GM23338 (cell line): ENCODE data around the gene TOMM5. TPM values are rescaled to one million over a fixed set of nuclear protein-coding genes. Genes with fewer than 3 reads are reported as not detected.

Experiments
- ATAC-seq: fragments of 200-7000 bp; cut with Tn5 transposase; 3 replicates; pipeline ENCODE4 v1.9.1; 2020
- DNase-seq: peaks from one replicate; pipeline ENCODE4 v3.0.0-alpha.2; 2015; ENCODE audit warnings: low spot score
- H2AFZ ChIP-seq: fragments of 200-600 bp; sonication (generic); 2 replicates; pipeline ENCODE4 v1.8.0; 2016; ENCODE audit warnings: antibody characterized with exemption, mild to moderate bottlenecking, moderate library complexity
- H3F3A ChIP-seq: fragments of 200-600 bp; sonication (generic); replicated peaks from 2 replicates; pipeline ENCODE4 v1.8.0; 2017; ENCODE audit warnings: antibody characterized with exemption, mixed run types, low read depth
- H3K27ac ChIP-seq: fragments of 200-600 bp; sonication (generic); 2 replicates; pipeline ENCODE4 v1.6.1; 2016; ENCODE audit warnings: low read depth
- H3K27me3 ChIP-seq: fragments of 200-600 bp; sonication (generic); 2 replicates; pipeline ENCODE4 v1.8.0; 2016; ENCODE audit warnings: mild to moderate bottlenecking, mixed run types, moderate library complexity; ENCODE audit not compliant: insufficient read depth
- H3K36me3 ChIP-seq: fragments of 200-600 bp; sonication (generic); 2 replicates; pipeline ENCODE4 v1.8.0; 2016; ENCODE audit warnings: mild to moderate bottlenecking; ENCODE audit not compliant: insufficient read depth
- H3K4me1 ChIP-seq: fragments of 200-600 bp; sonication (generic); 2 replicates; pipeline ENCODE4 v1.8.0; 2016; ENCODE audit warnings: mild to moderate bottlenecking, moderate library complexity; ENCODE audit not compliant: insufficient read depth
- H3K4me2 ChIP-seq: fragments of 200-600 bp; sonication (generic); 2 replicates; pipeline ENCODE4 v1.7.1; 2017; ENCODE audit warnings: mixed run types
- H3K4me3 ChIP-seq: fragments of 200-600 bp; sonication (generic); 2 replicates; pipeline ENCODE4 v1.6.1; 2016; ENCODE audit warnings: mixed run types
- H3K79me2 ChIP-seq: fragments of 200-600 bp; sonication (generic); replicated peaks from 2 replicates; pipeline ENCODE4 v1.8.0; 2017; ENCODE audit warnings: mild to moderate bottlenecking; ENCODE audit not compliant: insufficient read depth
- H3K9me2 ChIP-seq: fragments of 200-600 bp; sonication (generic); 2 replicates; pipeline ENCODE4 v1.8.0; 2017; ENCODE audit not compliant: insufficient read depth
- H4K20me1 ChIP-seq: fragments of 200-600 bp; sonication (generic); replicated peaks from 2 replicates; pipeline ENCODE4 v1.8.0; 2017; ENCODE audit warnings: mild to moderate bottlenecking; ENCODE audit not compliant: insufficient read depth
- H3K27ac Mint-ChIP-seq: 2 replicates; pipeline ENCODE4 v1.8.0; 2020; ENCODE audit warnings: inconsistent platforms, mild to moderate bottlenecking, moderate library complexity, mixed read lengths
- H3K27me3 Mint-ChIP-seq: 3 replicates; pipeline ENCODE4 v1.8.0; 2022; ENCODE audit warnings: low read depth, mild to moderate bottlenecking, moderate library complexity, mixed read lengths, inconsistent platforms; ENCODE audit not compliant: insufficient read depth, poor library complexity
- H3K36me3 Mint-ChIP-seq: 3 replicates; pipeline ENCODE4 v1.8.0; 2021; ENCODE audit warnings: low read depth, mild to moderate bottlenecking, inconsistent platforms, moderate library complexity, mixed read lengths
- H3K4me1 Mint-ChIP-seq: 3 replicates; pipeline ENCODE4 v1.8.0; 2020; ENCODE audit warnings: mild to moderate bottlenecking, inconsistent platforms, mixed read lengths
- H3K4me3 Mint-ChIP-seq: 3 replicates; pipeline ENCODE4 v1.8.0; 2021; ENCODE audit warnings: moderate library complexity, mild to moderate bottlenecking, inconsistent platforms, mixed read lengths
- H3K9me3 Mint-ChIP-seq: 3 replicates; pipeline ENCODE4 v1.8.0; 2020; ENCODE audit warnings: moderate library complexity, mild to moderate bottlenecking, inconsistent platforms, mixed read lengths
- CTCF ChIP-seq, 2 experiments: fragments of 200-600 bp in 1 of 2; sonication (generic) in 1 of 2; conservative IDR thresholded peaks; 2 replicates each; pipeline versions ENCODE4 v1.5.1 to v1.6.1; 2016 to 2017; ENCODE audit warnings: antibody characterized with exemption in 2 of 2, low read depth in 2 of 2, mild to moderate bottlenecking in 2 of 2, moderate library complexity in 1 of 2
- ETS1 ChIP-seq: IDR thresholded peaks from 2 replicates; pipeline ENCODE4 v1.6.1; 2016; ENCODE audit warnings: antibody characterized with exemption
- EZH2phosphoT487 ChIP-seq: fragments of 200-600 bp; sonication (generic); IDR thresholded peaks from one replicate; pipeline ENCODE4 v1.8.1; 2018; ENCODE audit warnings: antibody characterized with exemption; ENCODE audit not compliant: unreplicated experiment
- POLR2AphosphoS5 ChIP-seq: IDR thresholded peaks from 2 replicates; pipeline ENCODE4 v1.6.1; 2016; ENCODE audit warnings: antibody characterized with exemption, low read depth
- ZNF114 ChIP-seq: fragments of 250-450 bp; sonication (Bioruptor Pico); IDR thresholded peaks from 2 replicates; pipeline ENCODE4 v1.5.0; 2020; ENCODE audit warnings: mild to moderate bottlenecking, moderate library complexity
- ZNF331 ChIP-seq: fragments of 250-450 bp; sonication (Bioruptor Pico); IDR thresholded peaks from 2 replicates; pipeline ENCODE4 v1.5.0; 2020; ENCODE audit warnings: low read depth, mild to moderate bottlenecking, moderate library complexity
- ZNF462 ChIP-seq: fragments of 250-450 bp; sonication (Bioruptor Pico); IDR thresholded peaks from 2 replicates; pipeline ENCODE4 v1.5.0; 2020; ENCODE audit warnings: mild to moderate bottlenecking, moderate library complexity
- polyA plus RNA-seq: library from polyadenylated mRNA; unstranded; fragments of >200 nt; fragmentation: Nextera tagmentation; extraction: Ambion mirVana; gene quantifications from 2 replicates; pipeline ENCODE4 v1.2.1, GENCODE V29; 2016
- total RNA-seq: library from RNA; depleted of rRNA; stranded (reverse); fragments of >200 nt; shearing (Covaris generic); gene quantifications from 2 replicates; pipeline ENCODE4 v1.2.3, GENCODE V29; 2014

The TOMM5 gene
- total and polyA plus RNA-seq, 2 experiments from 2014 or later, result 158 to 529 TPM

GRCh38 chr9:37559855-37560592 is 32.4 kb downstream of the TOMM5 start:
- peaks cover 21% of the 10 kb centered on the region for H3K36me3 Mint-ChIP-seq
- H3K4me1 Mint-ChIP-seq, result peaks cover 24% of the 10 kb centered on the region
- H3K4me3 ChIP-seq, result no peak overlapping the region
- peaks cover 4% of the 10 kb centered on the region for H3K27me3 Mint-ChIP-seq
- no peak overlapping the region for H3K27ac ChIP-seq
- no peaks in the 10 kb centered on the region for H3F3A ChIP-seq
- DNase-seq (no peak), ATAC-seq (no peak)
- 0 out of 2 replicates have a peak, but pooled peaks cover 3% of the 10 kb centered on the region for H4K20me1 ChIP-seq
- TF ChIP-seq CTCF (conservative IDR thresholded peaks at IDR 0.05; ENCODE audit: low read depth in 2 of 2), result no peak
- no peak for TF ChIP-seq ZNF331 (CRISPR knock-in tag)
- no peak for TF ChIP-seq ETS1
- no peak for TF ChIP-seq ZNF114 (CRISPR knock-in tag)
- no peak for TF ChIP-seq POLR2AphosphoS5
- no peak for TF ChIP-seq EZH2phosphoT487
- TF ChIP-seq ZNF462 (CRISPR knock-in tag), result no peak
- no peak overlapping the region for H3K27ac Mint-ChIP-seq
- H3K4me2 ChIP-seq, result no peak overlapping the region
- no peaks in the 10 kb centered on the region for H3K9me2 ChIP-seq
- peaks cover 17% of the 10 kb centered on the region for H3K4me1 ChIP-seq
- no peaks in the 10 kb centered on the region for H3K27me3 ChIP-seq
- H2AFZ ChIP-seq, result no peak overlapping the region
- no peaks in the 10 kb centered on the region; the same call in 1 of the 2 replicates for H3K36me3 ChIP-seq
- peaks cover 21% of the 10 kb centered on the region for H3K9me3 Mint-ChIP-seq
- no peak overlapping the region for H3K4me3 Mint-ChIP-seq
- H3K79me2 ChIP-seq, result peaks cover 10% of the 10 kb centered on the region
